Measurements from ENCODE around the gene POTEM.
"Not testable (repeated sequence)": the region's sequence is repeated elsewhere in the genome, so short reads cannot be mapped to it uniquely, and the experiment has no call there.

Gene POTEM

DNA sequence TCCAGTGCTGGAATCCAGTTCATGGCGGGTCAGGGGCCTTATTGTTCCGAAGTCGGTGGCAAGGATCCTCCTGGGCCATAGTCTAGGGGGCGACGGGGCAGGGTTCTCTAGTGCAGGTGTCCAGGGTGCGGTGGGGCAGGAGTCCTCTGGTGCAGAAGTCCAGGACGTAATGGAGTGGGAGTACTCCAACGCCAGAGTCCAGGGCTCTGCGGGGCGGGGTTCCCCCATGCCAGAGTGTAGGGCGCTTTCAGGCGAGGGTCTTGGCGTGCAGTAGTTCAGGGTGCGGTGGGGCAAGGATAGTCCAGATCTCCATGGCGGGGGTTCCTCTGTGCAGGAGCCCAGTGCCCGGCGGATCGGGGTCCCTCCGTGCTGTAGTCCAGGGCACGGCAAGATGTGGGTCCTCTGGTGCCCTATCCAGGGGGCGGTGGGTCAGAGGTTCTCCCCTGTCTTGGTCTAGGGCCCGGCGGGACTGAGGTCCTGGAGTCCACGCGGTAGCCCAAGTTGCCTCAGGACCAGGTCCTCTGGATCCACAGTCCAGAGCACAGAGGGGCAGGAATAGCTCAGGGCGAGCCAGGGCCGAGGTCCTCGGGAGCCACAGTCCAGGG is 70.9 kb downstream of the POTEM start:
- DNase-seq = not testable (repeated sequence)

DNA sequence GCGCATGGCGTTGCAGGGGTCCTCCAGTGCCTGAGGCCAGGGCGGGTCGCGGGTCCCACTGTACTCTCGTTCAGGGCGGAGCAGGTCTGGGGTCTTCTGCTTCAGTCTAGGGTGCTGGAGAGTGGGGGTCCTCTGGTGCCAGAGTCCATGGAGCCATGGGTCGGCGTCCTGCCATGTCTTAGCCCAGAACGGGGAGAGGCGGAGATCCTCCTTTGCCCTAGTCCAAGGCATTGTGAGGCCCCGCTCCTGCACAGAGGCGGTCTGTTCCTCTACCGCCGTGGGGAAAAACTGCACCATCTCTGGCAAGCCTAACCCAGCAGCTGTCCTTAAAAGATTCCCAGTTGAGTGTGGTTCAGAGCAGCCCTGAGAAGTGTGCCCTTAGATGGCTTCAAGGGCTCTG is 71.6 kb downstream of the POTEM start:
- not testable (repeated sequence) for DNase-seq

DNA sequence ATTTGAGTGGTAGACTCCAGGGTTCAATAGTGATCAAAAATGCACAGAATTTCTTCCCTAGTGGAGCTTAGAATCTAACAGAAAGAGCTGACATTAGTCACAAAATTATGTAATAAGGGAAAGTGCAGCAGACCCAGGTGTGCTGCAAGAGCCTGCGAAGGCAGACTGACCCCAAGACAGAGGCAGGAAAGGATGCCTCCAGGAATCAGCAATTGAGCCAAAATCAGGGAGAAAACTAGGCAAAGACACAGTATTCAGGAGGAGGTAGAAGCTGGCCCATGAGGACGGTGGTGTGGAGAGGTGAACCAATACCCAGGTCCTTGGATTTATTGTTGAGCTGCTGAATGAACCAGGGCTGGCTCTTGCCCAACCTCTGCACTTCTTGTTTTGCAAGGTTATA is 76.2 kb downstream of the POTEM start:
- not testable (repeated sequence) for DNase-seq

Measured in stimulated activated naive CD4-positive, alpha-beta T cell (primary cell).